Loucy (cell line): ENCODE data around the gene CADM2.

Source experiments
- EZH2phosphoT487 ChIP-seq: fragments of 200-600 bp; IDR thresholded peaks from 2 replicates; pipeline ENCODE4 v1.6.1; 2018; ENCODE audit warnings: antibody characterized with exemption, mild to moderate bottlenecking, moderate library complexity, borderline replicate concordance
- TF ChIP-seq, protein P1 (sequence below): fragments of 200-600 bp; sonication (generic); conservative IDR thresholded peaks from 2 replicates; pipeline ENCODE4 v1.5.1; 2014; ENCODE audit warnings: mild to moderate bottlenecking, antibody characterized with exemption, low read length

DNA sequence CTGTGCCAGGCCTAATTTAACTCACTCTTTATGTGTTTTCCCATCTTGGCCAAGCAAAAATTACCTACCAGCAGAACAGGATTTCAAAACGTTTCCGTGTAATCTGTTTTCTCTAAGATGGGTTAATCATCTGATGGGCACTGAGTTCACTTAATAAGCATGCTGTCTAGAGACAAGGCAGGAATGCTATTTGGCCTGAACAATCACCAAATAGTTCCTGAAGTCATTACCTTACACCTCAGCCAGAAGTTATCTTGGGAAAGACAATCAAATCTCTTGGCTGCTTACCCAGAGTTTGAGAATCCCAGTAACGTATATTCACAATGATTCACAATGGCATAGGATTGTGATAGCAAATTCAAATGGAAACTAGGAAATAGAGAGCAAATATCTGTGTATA lies 779.1 kb downstream of the CADM2 start:
- TF ChIP-seq, protein P1, sequence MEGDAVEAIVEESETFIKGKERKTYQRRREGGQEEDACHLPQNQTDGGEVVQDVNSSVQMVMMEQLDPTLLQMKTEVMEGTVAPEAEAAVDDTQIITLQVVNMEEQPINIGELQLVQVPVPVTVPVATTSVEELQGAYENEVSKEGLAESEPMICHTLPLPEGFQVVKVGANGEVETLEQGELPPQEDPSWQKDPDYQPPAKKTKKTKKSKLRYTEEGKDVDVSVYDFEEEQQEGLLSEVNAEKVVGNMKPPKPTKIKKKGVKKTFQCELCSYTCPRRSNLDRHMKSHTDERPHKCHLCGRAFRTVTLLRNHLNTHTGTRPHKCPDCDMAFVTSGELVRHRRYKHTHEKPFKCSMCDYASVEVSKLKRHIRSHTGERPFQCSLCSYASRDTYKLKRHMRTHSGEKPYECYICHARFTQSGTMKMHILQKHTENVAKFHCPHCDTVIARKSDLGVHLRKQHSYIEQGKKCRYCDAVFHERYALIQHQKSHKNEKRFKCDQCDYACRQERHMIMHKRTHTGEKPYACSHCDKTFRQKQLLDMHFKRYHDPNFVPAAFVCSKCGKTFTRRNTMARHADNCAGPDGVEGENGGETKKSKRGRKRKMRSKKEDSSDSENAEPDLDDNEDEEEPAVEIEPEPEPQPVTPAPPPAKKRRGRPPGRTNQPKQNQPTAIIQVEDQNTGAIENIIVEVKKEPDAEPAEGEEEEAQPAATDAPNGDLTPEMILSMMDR: no peak
- no peak for TF ChIP-seq EZH2phosphoT487
